ENCODE data around the gene ANAPC7. TPM values are rescaled to one million over a fixed set of nuclear protein-coding genes. Genes with fewer than 3 reads are reported as not detected.
"Not testable (repeated sequence)": the region's sequence is repeated elsewhere in the genome, so short reads cannot be mapped to it uniquely, and the experiment has no call there.

The ANAPC7 gene
- total RNA-seq, 1 donor: 37.2 TPM

DNA sequence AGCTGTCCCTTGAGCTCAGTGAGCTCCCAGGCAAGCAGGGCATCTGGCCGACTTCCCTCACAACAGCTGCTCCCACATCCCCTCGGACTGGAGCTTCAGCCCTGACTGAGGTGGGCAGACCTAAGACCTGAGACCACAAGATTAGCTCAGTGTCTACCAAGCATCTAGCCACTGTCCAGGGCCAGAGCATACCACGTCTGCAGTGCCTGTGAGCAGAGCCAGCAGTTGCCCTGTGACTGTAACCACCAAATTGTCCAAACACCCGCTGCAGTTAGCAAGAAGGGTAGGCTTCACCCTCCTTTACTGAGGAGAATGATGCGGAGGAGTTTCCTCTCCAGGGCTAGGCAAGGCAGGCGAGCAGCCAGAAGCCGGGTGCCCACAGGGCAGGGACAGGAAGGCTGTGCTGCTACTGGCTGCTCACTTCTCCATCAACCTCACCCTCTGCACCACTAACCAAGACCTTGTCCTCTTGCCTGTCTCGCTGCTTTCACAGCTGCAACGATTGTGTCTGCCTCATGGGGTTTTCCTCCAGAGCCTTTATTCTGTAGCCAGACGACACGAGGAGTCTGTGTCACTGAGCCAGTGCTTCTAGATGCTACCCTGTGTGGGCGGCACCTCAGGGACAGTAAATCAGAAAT is 53.9 kb downstream of the ANAPC7 start:
- DNase-seq (ENCODE audit: low read depth in 2 of 3, low spot score in 2 of 3): peak; percentile 14 to 94 (median 80)

DNA sequence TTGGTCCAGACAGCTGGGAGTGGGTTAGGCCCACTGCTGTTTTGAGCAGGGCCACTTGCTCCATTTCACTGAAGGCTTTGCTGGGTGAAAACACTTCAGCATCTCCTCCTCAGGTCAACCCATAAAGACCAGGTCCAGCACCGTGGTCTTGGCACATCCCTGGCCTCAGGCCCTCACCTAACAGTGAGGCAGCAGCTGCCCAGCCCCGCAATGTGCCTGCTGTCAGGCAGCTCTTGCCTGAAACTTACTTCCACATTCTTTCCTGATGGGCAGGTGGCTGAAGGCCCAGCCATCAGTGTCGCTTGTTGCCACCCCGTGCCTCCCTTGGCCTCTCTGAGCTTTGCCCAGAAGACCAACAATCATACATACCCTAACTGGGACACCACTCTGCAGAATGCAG is 54.4 kb downstream of the ANAPC7 start:
- no peak for DNase-seq (ENCODE audit: low read depth in 2 of 3, low spot score in 2 of 3)

DNA sequence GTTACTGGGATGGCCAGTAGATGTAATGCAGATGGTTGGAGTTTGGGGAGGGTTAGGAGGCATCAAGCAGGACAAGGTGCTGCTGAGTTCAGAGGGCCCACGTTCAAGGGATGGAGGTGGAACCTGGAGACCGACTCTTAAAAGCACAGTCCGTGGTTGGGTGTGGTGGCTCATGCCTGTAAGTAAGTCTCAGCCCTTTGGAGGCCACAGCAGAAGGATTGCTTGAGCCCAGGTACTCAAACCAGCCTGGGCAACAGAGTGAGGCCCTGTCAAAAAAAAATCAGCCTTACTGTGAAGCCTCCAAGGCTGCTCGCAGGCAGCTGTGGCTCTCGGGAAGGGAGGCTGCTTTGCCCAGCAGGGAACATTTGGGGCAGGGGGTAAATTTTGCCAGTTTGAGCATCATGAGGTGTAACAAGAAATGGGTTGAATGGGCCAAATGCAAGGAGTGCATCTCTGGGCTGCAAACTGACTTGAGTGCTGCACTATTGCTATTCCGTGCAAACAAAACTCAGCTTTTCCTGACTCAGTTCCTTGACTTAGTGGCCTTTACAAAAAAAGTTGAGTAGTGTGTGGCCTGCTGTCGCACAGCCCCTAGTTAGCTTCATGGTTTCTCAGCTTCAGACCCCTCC is 55.0 kb downstream of the ANAPC7 start:
- no peak for DNase-seq (ENCODE audit: low read depth in 2 of 3, low spot score in 2 of 3)

DNA sequence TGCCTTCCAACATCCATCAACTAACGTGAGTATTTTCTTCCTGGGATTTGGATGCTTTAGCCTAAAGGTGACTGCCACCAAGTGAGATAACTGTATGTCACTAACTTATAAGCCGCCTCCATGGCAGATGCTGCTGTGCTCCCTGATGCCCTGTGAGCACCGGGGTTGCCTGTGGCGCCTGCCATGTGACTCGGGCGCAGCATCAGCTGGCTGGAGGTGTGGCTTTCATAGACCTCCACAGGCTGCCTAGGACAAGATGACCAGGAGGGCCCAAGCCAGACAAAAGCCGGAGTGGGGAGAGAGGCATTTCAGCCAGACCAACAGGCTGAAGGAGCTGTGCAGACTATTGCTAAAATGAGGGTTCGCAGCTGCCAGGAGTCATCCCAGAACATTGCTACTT is 55.7 kb downstream of the ANAPC7 start:
- no peak for DNase-seq (ENCODE audit: low read depth in 2 of 3, low spot score in 2 of 3)

DNA sequence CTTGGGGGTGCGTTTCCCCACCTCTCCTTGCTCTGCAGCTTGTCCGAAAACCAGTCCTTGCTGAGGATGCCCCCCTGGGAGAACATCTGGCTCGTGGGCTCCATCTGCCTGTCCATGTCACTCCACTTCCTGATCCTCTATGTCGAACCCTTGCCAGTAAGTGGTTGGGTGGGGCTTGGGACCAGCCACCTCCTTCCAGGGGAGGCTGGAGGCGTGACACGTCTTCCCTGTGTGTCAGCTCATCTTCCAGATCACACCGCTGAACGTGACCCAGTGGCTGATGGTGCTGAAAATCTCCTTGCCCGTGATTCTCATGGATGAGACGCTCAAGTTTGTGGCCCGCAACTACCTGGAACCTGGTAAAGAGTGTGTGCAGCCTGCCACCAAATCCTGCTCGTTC is 57.5 kb downstream of the ANAPC7 start:
- no peak for DNase-seq (ENCODE audit: low read depth in 2 of 3, low spot score in 2 of 3)

DNA sequence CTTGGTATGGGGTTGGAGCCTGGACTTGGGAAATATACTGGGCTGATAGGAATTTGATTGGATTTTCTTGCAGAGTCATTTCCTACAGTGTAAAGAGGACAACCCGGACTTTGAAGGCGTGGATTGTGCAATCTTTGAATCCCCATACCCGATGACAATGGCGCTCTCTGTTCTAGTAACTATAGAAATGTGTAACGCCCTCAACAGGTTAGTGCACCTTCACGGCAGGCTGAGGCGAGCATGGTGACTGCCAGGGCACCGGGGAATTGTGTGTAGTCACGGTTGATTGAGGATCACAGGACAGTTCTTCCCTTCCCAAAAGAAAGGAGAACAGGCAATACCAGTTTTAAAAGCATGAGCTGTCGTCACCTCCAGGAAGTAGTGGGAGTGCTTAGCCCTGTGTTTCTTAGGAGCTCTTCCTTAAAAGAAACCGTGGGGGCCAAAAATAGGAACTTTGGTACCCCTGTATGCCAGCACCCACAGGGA is 58.3 kb downstream of the ANAPC7 start:
- DNase-seq (ENCODE audit: low read depth in 2 of 3, low spot score in 2 of 3): no peak

DNA sequence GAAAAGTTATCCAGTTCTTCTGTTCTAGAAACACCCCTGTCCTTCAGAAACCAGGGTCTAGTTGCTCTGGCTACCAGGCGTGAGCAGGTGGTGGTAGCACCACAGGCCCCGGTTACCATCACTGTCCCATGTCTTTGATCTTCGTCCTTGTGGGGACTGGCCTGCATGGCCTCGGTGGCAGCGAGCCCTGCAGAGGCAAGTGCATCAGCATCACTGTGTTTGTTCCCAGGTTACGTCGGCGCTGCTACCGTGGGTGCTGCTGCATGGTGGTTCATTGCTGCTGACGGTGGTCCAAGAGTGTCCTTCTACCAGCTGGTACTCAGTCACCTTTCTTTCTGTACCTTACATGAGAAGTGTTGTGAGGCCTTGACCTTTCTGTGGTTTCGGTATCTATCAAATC is 58.9 kb downstream of the ANAPC7 start:
- DNase-seq (ENCODE audit: low read depth in 2 of 3, low spot score in 2 of 3): no peak

DNA sequence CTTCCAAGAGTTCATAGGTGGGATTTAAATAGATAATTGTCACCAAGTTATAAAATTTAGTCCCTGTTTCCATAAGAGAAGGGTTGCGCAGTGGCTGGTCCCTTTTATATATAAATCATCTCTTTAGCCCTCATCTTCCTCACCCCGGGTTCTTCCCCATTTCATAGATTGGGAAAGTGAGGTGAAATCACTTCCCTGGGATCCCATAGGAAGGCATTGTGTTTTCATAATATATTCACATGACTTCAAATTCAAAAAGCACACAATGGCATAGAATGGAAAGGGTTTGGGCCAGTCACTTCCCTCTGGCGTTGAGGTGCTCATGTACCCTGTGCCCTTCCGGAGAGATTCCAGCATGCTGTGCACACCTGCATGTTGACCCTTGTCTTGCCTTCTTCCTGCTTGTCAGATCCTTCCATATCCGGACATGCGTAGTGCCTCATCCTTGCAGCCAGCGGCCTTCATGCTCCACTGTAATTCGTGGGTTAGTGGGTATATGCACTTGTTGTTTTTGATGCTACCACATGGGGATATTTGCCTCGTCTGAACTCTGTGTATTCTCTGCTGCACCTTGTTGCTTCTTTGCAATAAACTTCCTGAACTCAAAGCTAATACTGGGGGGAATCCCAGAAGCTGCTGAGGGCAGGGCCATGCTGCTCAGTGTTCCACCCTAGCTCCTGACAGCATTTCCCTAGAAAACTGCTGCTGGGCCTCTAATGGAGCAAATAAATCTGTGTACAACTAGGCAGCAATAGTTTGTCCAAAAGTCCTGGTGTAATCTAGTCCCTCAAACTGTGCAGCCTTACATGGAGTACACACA is 59.6 kb downstream of the ANAPC7 start:
- no peak for DNase-seq (ENCODE audit: low read depth in 2 of 3, low spot score in 2 of 3)

DNA sequence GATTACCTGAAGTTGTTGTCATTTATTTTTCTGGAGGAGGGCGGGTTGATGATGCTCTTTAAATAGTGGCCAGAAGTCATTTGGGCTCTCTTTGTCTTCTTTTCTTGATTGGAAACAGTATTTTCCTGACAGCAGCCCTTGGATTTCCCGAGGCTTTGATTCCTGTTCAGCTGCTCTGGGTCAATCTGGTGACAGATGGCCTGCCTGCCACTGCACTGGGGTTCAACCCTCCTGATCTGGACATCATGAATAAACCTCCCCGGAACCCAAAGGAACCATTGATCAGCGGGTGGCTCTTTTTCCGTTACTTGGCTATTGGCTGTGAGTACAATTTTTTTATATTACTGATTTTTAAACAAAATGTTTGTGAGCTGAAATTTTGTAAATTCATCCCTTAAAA is 60.4 kb downstream of the ANAPC7 start:
- DNase-seq (ENCODE audit: low read depth in 2 of 3, low spot score in 2 of 3): no peak

DNA sequence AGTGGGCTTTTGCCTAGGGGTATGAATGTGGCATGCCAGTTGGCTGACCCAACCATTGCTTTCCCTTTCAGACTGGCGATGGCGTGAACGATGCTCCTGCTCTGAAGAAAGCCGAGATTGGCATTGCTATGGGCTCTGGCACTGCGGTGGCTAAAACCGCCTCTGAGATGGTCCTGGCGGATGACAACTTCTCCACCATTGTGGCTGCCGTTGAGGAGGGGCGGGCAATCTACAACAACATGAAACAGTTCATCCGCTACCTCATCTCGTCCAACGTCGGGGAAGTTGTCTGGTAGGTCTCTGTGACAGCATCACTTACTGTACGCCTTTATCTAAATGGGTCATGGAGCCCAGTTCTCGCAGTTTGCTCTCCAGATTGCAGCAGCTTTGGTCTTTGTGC is 61.4 kb downstream of the ANAPC7 start:
- no peak for DNase-seq (ENCODE audit: low read depth in 2 of 3, low spot score in 2 of 3)

DNA sequence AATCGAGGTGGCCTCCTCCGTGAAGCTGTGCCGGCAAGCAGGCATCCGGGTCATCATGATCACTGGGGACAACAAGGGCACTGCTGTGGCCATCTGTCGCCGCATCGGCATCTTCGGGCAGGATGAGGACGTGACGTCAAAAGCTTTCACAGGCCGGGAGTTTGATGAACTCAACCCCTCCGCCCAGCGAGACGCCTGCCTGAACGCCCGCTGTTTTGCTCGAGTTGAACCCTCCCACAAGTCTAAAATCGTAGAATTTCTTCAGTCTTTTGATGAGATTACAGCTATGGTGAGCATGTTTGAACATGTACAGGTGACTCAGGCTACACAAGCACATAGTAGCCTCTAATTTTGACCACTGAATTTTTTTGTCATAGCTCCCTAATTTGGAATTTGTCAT is 62.8 kb downstream of the ANAPC7 start:
- no peak for DNase-seq (ENCODE audit: low read depth in 2 of 3, low spot score in 2 of 3)

DNA sequence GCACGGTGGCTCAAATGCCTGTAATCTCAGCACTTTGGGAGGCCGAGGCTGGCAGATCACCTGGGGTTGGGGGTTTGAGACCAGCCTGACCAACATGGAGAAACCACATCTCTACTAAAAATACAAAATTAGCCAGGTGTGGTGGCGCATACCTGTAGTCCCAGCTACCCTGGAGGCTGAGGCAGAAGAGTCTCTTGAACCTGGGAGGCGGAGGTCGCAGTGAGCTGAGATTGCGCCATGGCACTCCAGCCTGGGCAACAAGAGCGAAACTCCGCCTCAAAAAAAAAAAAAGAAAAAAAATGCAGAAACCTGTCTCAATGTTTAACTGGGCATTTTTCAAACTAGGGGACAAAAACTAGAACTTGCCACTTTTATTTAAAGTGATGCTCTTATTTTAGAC is 63.2 kb downstream of the ANAPC7 start:
- not testable (repeated sequence) for DNase-seq (ENCODE audit: low read depth in 2 of 3, low spot score in 2 of 3)

DNA sequence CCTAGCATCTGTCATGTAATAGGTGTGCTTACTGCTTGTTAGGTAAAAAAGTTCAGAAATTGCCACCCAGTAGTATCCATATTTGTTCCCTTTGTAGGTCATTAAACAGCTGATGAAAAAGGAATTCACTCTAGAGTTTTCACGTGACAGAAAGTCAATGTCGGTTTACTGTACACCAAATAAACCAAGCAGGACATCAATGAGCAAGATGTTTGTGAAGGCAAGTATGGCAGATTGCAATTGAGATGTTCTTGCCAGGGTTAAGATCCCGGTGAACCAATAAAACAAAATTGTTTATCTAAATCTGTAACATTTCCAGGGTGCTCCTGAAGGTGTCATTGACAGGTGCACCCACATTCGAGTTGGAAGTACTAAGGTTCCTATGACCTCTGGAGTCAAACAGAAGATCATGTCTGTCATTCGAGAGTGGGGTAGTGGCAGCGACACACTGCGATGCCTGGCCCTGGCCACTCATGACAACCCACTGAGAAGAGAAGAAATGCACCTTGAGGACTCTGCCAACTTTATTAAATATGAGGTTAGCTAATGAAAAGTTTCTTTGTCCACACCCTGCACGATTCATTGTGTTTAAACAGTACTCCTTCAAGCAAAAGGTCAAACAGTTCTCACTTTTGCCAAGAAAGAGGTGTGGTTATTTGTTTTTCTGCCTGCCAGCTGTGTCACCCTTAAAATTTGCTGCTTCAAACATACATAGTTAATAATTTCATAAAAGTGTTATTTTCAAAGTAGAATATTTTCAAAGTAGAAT is 64.1 kb downstream of the ANAPC7 start:
- DNase-seq (ENCODE audit: low read depth in 2 of 3, low spot score in 2 of 3): no peak

DNA sequence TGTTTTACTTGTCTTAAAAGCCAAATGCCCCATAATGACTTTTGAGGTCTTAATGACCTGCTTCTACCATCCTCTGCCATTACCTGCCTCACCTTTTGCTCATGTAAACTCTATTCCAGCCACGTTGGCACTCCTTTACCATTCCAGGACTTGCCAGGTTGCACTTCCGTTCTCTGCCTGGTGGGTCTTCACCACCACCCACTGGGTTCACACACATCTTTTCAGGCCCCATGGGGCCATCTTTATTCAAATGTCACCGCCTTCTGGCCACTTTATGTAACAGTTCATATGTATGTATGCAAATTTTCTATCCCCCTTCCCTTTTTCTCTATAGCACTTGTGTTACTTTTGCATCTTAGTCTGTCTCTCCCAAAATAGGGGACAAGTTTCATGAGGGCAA is 64.8 kb downstream of the ANAPC7 start:
- DNase-seq (ENCODE audit: low read depth in 2 of 3, low spot score in 2 of 3): peak in 2 of 3 donors; percentile 53 to 62

DNA sequence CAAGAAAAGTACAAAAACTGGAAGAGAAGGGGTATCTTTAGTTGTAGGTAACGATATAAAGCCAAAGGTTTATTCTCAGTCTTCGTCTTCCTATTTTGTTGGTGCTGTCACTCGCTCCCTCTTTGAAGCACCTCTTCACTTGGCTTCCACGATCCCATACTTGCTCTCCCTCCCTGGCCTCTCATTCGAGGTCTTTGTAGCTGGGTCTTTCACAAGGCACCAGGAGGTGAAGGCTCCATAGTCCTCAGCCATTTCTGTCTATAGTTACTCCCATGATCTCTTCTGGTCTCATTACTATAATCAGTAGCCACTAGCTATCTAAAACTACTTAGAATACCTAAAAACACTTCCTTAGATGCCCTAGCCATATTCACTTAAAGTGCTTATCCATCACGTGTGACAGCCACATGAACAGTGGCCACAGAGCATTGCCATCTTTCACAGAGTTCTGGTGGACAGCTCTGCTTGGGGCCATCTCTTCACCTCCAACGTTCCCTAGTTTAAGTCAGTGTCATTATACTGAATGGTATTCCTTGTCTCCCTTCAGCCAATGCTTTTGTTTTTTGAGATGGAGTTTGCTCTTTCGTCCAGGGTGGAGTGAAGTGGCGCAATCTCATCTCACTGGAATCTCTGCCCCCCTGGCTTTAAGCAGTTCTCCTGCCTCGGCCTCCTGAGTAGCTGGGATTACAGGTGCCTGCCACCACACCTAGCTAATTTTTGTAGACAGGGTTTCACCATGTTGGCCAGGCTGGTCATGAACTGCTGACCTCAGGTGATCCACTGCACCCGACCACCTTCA is 65.4 kb downstream of the ANAPC7 start:
- DNase-seq (ENCODE audit: low read depth in 2 of 3, low spot score in 2 of 3): no peak

DNA sequence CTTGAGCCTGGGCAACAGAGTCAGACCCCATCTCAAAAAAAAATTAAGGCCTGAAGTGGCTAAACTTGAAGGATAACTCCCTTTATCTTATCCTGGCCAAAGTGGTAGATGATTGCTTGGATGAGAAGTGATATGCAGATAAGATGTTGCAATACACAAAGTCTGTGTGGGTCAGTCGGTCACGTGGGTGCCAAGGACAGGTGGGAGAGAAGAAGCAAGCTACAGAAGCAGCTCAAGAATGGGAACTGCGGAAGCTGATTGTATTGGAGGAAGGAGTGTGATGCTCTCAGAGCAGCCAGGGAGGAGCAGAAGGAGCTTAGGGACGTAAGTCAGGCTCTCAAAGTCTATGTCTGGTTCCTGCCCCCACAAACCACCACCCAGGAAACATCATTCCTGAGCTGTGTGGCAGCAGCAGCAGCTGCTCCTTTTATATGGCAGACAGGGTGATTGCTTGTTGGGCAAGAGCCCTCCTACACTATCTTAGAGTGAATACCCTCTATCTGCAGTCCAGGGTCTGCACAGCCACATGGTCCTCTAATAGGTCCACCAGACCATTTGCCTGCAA is 67.9 kb downstream of the ANAPC7 start:
- no peak for DNase-seq (ENCODE audit: low read depth in 2 of 3, low spot score in 2 of 3)

DNA sequence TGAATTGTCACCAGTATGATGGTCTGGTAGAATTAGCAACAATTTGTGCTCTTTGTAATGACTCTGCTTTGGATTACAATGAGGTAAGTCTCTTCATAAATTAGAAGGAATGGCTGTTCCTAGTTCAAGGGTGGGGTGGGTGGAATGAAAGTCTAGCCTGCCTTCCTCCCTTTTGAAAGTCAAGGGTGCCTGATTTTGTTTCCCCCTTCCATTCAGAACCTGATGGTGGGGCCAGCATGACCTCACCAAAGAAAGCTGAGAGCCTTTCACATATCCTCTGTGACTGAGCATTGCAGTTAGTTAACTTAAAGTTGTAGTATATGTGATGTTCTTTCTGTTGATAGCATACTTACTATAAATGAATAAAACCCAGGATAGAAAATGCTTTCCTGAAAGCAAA is 70.3 kb downstream of the ANAPC7 start:
- no peak for DNase-seq (ENCODE audit: low read depth in 2 of 3, low spot score in 2 of 3)

DNA sequence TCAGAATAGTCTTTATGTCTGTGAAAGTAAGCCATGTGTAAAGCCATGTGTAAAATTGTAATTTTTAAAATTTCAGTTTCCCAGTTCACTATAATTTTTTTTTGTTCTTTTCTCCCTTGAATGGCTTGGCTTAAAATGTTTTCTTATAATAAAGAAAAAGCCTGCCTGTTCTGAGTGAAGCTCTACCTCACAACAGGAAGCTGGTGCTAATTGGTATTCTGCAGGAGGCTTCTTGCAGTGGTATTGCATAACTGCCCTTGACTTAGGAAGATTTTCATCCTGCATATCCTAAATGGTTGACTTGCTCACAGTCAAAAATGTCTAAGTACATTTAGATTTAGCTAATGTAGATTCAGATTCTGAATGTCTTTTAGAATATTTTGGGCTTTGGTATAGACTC is 73.0 kb downstream of the ANAPC7 start:
- DNase-seq (ENCODE audit: low read depth in 2 of 3, low spot score in 2 of 3): no peak

DNA sequence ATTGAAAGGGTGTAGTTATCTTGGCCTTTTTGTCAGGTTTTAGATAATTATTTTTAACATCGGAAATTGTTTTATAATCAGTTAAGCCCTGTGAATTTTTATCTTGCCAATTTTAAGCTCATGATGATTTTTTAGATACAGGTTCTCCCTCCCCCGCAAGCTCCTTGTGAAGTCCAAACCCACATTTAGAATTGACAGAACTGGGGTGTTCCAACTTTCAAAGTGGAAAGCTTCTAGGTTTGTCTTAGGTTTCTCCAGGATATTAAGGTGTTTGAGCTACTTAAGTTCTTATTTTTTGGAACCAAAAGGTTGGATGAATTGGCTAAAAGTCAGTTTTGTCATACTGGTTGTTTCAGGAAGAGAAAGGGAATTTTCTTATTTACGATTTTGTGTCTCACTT is 73.4 kb downstream of the ANAPC7 start:
- no peak for DNase-seq (ENCODE audit: low read depth in 2 of 3, low spot score in 2 of 3)

DNA sequence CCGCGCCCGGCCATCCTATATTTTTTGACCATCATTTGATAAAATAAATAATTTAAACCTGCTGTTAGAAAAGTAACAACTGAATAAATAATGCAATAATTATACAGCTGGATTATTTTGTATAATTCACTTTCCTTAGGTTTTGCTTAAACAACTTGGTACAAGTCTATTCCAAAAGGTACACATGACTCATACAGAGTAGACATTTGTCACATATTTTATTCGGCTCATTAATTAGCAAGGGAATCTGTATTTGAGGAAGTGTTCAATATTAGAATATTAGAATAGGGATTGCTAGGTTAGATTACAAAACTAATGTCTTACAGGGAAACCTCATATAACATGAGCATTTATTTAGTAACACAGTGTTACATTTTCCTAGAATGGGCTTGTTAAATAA is 73.8 kb downstream of the ANAPC7 start:
- DNase-seq (ENCODE audit: low read depth in 2 of 3, low spot score in 2 of 3): no peak
